Hepatocyte (in vitro differentiated cells): ENCODE measurements around the gene QSOX2. TPM values are rescaled to one million over a fixed set of nuclear protein-coding genes. Genes with fewer than 3 reads are reported as not detected.

ENCODE experiments used
- DNase-seq: peaks from one replicate; pipeline ENCODE4 v3.0.0-alpha.2; 2016; ENCODE audit warnings: low spot score
- H2AFZ ChIP-seq: fragments of 200-600 bp; sonication (generic); 2 replicates; pipeline ENCODE4 v1.6.0; 2016; ENCODE audit warnings: antibody characterized with exemption, mild to moderate bottlenecking
- H3K27ac ChIP-seq: fragments of 200-600 bp; sonication (generic); 2 replicates; pipeline ENCODE4 v1.5.1; 2016; ENCODE audit warnings: mild to moderate bottlenecking
- H3K27me3 ChIP-seq: fragments of 200-600 bp; sonication (generic); 2 replicates; pipeline ENCODE4 v1.6.1; 2016
- H3K36me3 ChIP-seq: fragments of 200-600 bp; sonication (generic); replicated peaks from 2 replicates; pipeline ENCODE4 v1.5.1; 2016; ENCODE audit warnings: low read depth; ENCODE audit not compliant: insufficient read depth
- H3K4me1 ChIP-seq: fragments of 200-600 bp; sonication (generic); 2 replicates; pipeline ENCODE4 v1.5.1; 2016; ENCODE audit warnings: mild to moderate bottlenecking, moderate library complexity; ENCODE audit not compliant: insufficient read depth
- H3K4me2 ChIP-seq: fragments of 200-600 bp; sonication (generic); 2 replicates; pipeline ENCODE4 v1.6.0; 2016
- H3K4me3 ChIP-seq: fragments of 200-600 bp; sonication (generic); 2 replicates; pipeline ENCODE4 v1.5.1; 2016; ENCODE audit warnings: mild to moderate bottlenecking
- H3K79me2 ChIP-seq: fragments of 200-600 bp; sonication (generic); 2 replicates; pipeline ENCODE4 v1.6.0; 2017; ENCODE audit warnings: mild to moderate bottlenecking
- H3K9me2 ChIP-seq: fragments of 200-600 bp; sonication (generic); replicated peaks from 2 replicates; pipeline ENCODE4 v1.6.0; 2017; ENCODE audit warnings: mild to moderate bottlenecking; ENCODE audit not compliant: insufficient read depth
- H3K9me3 ChIP-seq: fragments of 200-600 bp; sonication (generic); 2 replicates; pipeline ENCODE4 v1.5.1; 2016; ENCODE audit warnings: low read depth, mild to moderate bottlenecking
- H4K20me1 ChIP-seq: fragments of 200-600 bp; sonication (generic); 2 replicates; pipeline ENCODE4 v1.6.0; 2016; ENCODE audit warnings: mild to moderate bottlenecking; ENCODE audit not compliant: insufficient read depth, poor library complexity, severe bottlenecking
- EZH2 ChIP-seq: fragments of 200-600 bp; sonication (generic); IDR thresholded peaks from 2 replicates; pipeline ENCODE4 v1.6.1; 2016; ENCODE audit warnings: antibody characterized with exemption, mild to moderate bottlenecking, borderline replicate concordance
- EZH2phosphoT487 ChIP-seq: fragments of 200-600 bp; sonication (generic); IDR thresholded peaks from one replicate; pipeline ENCODE4 v1.6.1; 2018; ENCODE audit warnings: antibody characterized with exemption, mild to moderate bottlenecking, low read depth, moderate library complexity; ENCODE audit not compliant: unreplicated experiment, severe bottlenecking
- WGBS: methylation state at CpG from one replicate; pipeline ENCODE4 v1.1.6; 2016; ENCODE audit warnings: low lambda C conversion rate; ENCODE audit errors: missing lambda C conversion rate; 5-methylcytosine and 5-hydroxymethylcytosine counted together
- polyA plus RNA-seq: library from polyadenylated mRNA; unstranded; fragments of >200 nt; fragmentation: Nextera tagmentation; extraction: Ambion mirVana; gene quantifications from 2 replicates; pipeline ENCODE4 v1.2.1, GENCODE V29; 2016
- total RNA-seq: library from RNA; depleted of rRNA; stranded (reverse); fragments of >200 nt; gene quantifications from 2 replicates; pipeline ENCODE4 v1.2.3, GENCODE V29; 2014
- TF ChIP-seq, protein P1 (sequence below): fragments of 200-600 bp; sonication (generic); IDR thresholded peaks from 2 replicates; pipeline ENCODE4 v1.5.1; 2016; ENCODE audit warnings: antibody characterized with exemption, mild to moderate bottlenecking; ENCODE audit not compliant: poor library complexity

QSOX2 gene
- total and polyA plus RNA-seq, 2 experiments from 2014 or later: 3.3 to 11.0 TPM

DNA sequence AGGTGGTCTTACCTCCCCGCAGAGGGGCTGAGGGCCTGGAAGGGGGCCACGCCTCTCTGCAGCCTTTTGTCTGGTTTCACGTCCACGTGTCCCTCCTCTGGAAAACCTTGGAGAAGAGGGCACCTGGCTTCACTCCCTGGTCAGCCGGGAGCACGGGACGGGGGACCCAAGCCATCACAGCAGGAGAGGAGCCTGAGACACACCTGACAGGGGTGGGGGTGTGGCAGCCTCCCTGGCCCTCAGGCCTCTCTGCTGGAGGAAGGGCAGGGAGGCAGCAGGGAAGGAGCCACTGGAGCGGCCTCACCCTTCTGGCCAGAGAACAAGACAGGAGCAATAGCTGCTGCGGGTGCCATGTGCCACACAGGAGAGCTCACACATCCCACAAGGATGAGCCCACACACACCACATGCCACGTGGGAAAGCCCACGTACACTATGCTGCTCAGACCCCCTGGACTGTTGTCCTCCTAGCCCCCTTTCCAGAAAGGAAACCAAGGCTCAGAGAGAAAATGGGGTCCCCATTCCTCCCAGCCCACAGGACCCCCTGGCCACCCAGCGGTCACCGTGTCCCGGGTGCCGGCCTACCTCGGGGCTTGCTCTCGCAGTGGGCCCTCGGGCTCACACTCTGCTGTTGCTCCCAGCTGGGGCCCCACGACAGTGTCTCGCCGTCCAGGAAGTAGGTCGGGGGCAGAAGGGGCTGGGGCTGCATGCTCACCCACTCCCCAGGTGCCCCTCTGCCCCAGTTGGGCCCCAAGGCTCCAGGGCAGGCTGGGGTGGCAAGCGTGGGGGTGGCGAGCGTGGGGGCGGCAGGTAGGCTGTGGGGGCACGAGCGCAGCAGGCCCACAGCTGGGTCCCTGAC lies 40.1 kb upstream of the QSOX2 start:
- no peaks in the 10 kb centered on the region for H3K27me3 ChIP-seq
- H3K9me3 ChIP-seq: no peaks in the 10 kb centered on the region
- no peak for TF ChIP-seq EZH2phosphoT487
- TF ChIP-seq EZH2: no peak
- 84% methylated on average over 18 of the region's 28 CpGs for WGBS
- H3K36me3 ChIP-seq: no peaks in the 10 kb centered on the region
- DNase-seq: no peak
- peaks cover 4% of the 10 kb centered on the region for H3K4me1 ChIP-seq
- H4K20me1 ChIP-seq: no peaks in the 10 kb centered on the region
- H3K4me2 ChIP-seq: no peak overlapping the region
- H3K9me2 ChIP-seq: no peaks in the 10 kb centered on the region
- H3K4me3 ChIP-seq: no peak overlapping the region
- no peak overlapping the region for H3K27ac ChIP-seq
- no peak overlapping the region for H2AFZ ChIP-seq
- H3K79me2 ChIP-seq: no peaks in the 10 kb centered on the region

DNA sequence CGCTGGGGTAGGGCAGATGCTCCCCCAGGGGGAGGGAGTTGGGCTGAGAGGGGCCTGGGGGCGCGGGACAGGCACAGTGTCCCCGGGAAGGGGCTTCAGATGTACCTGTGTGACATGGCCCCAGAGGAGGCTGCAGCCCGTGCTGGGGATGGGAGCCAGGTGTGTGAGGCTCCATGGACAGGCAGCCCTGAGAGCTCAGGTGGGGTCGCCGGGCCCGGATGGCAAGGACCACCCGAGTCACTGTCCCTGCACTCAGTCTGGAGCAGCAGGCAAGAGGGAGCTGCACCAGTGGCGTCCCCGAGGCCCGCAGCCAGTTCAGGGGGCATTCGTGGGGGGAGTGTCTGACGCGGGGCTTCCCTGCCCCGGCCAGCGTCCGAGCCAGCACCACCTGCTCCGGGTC lies 39.3 kb upstream of the QSOX2 start:
- Histone ChIP-seq H3K27me3 (no peaks in the 10 kb centered on the region), H3K79me2 (no peaks in the 10 kb centered on the region), H3K4me1 (peaks cover 4% of the 10 kb centered on the region), H3K9me2 (no peaks in the 10 kb centered on the region), H3K27ac (no peak overlapping the region), H2AFZ (no peak overlapping the region), H3K36me3 (no peaks in the 10 kb centered on the region), H3K4me3 (no peak overlapping the region), H3K9me3 (no peaks in the 10 kb centered on the region), H4K20me1 (no peaks in the 10 kb centered on the region), H3K4me2 (no peak overlapping the region)
- 94% methylated on average over 11 of the region's 19 CpGs for WGBS
- TF ChIP-seq, protein P1, sequence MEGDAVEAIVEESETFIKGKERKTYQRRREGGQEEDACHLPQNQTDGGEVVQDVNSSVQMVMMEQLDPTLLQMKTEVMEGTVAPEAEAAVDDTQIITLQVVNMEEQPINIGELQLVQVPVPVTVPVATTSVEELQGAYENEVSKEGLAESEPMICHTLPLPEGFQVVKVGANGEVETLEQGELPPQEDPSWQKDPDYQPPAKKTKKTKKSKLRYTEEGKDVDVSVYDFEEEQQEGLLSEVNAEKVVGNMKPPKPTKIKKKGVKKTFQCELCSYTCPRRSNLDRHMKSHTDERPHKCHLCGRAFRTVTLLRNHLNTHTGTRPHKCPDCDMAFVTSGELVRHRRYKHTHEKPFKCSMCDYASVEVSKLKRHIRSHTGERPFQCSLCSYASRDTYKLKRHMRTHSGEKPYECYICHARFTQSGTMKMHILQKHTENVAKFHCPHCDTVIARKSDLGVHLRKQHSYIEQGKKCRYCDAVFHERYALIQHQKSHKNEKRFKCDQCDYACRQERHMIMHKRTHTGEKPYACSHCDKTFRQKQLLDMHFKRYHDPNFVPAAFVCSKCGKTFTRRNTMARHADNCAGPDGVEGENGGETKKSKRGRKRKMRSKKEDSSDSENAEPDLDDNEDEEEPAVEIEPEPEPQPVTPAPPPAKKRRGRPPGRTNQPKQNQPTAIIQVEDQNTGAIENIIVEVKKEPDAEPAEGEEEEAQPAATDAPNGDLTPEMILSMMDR: no peak
- TF ChIP-seq EZH2 (no peak), EZH2phosphoT487 (no peak)
- no peak for DNase-seq

DNA sequence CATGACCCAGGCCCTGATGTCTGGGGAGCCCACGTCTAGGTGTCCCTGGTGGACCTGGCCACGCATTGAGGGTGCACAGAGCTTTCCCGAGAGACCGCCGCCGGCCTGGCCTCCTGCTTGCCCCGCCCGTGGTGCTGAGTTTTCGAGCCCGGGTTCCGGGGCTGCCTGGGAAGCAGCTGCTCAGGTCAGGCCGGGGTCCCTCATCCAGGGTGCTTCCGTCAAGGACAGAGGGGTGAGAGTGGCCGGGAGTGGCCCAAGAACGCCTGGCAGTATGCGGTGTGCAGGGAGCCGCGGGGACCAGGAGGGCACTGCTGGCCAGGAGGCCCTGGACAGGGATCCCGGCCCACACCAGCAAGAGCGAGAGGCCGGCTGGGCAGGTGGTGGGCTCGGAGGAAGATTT lies 38.7 kb upstream of the QSOX2 start:
- H3K27me3 ChIP-seq: no peaks in the 10 kb centered on the region

More for the DNA sequence above, 38.7 kb upstream of the QSOX2 start:
- Histone ChIP-seq H3K9me3 (no peaks in the 10 kb centered on the region), H2AFZ (no peak overlapping the region), H3K4me2 (no peak overlapping the region), H3K27ac (no peak overlapping the region), H3K4me3 (no peak overlapping the region), H3K36me3 (no peaks in the 10 kb centered on the region), H3K9me2 (no peaks in the 10 kb centered on the region), H4K20me1 (no peaks in the 10 kb centered on the region), H3K4me1 (peaks cover 4% of the 10 kb centered on the region), H3K79me2 (no peaks in the 10 kb centered on the region)
- 78% methylated on average over 21 of the region's 22 CpGs for WGBS
- DNase-seq: no peak
- TF ChIP-seq EZH2 (no peak), EZH2phosphoT487 (no peak)
- TF ChIP-seq, protein P1: no peak
